Stomach (tissue), 4 donors: ENCODE results near the gene APH1B.

Source experiments
- EP300 ChIP-seq: sonication (generic); formaldehyde crosslinking; IDR thresholded peaks from one replicate; pipeline ENCODE4 v1.6.1; 2017; ENCODE audit warnings: antibody characterized with exemption
- POLR2A ChIP-seq, 4 donors: fragments of 450-650 bp; IDR thresholded peaks; one replicate each; pipeline ENCODE4 v1.6.1; 2016; ENCODE audit warnings: antibody characterized with exemption in 4 of 4, control low read depth in 2 of 4, mild to moderate bottlenecking in 1 of 4, moderate library complexity in 1 of 4
- POLR2AphosphoS5 ChIP-seq, 3 donors: sonication (generic); formaldehyde crosslinking; IDR thresholded peaks; one replicate each; pipeline ENCODE4 v1.6.1; 2016; ENCODE audit warnings: antibody characterized with exemption in 3 of 3
- TF ChIP-seq, protein P1 (sequence below), 7 experiments: fragments of 450-650 bp in 4 of 7; fragments of 200-600 bp in 3 of 7; sonication (generic) in 3 of 7; IDR thresholded peaks; one replicate each; pipeline ENCODE4 v1.5.1; 2016 to 2019; ENCODE audit warnings: antibody characterized with exemption in 7 of 7, control low read depth in 2 of 7, mild to moderate bottlenecking in 1 of 7

DNA sequence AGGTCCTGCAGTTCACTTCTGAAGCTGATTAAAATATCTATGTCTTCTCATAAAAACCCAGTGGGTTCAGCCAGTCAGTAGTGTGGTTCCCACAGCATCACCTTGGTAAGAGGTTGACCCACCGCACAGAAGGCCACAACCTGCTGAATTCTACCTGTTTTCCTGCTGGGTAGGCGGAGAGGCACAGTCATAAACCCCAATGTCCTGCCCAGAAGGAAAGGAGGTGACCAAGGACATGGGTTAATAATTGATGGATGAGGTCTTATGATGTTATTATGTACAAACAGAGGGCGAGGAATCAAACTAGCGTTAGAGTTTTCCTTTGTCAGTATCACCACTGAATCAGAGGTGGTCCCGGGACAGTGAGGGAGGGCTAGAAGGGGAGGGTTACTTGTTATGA, 76.5 kb downstream of the APH1B start:
- TF ChIP-seq, protein P1, sequence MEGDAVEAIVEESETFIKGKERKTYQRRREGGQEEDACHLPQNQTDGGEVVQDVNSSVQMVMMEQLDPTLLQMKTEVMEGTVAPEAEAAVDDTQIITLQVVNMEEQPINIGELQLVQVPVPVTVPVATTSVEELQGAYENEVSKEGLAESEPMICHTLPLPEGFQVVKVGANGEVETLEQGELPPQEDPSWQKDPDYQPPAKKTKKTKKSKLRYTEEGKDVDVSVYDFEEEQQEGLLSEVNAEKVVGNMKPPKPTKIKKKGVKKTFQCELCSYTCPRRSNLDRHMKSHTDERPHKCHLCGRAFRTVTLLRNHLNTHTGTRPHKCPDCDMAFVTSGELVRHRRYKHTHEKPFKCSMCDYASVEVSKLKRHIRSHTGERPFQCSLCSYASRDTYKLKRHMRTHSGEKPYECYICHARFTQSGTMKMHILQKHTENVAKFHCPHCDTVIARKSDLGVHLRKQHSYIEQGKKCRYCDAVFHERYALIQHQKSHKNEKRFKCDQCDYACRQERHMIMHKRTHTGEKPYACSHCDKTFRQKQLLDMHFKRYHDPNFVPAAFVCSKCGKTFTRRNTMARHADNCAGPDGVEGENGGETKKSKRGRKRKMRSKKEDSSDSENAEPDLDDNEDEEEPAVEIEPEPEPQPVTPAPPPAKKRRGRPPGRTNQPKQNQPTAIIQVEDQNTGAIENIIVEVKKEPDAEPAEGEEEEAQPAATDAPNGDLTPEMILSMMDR (IDR thresholded peaks at IDR 0.05) = no peak
- TF ChIP-seq POLR2A (IDR thresholded peaks at IDR 0.05) (no peak), POLR2AphosphoS5 (IDR thresholded peaks at IDR 0.05) (no peak), EP300 (no peak)
